ENCODE measurements around the gene NUP98.
"Not testable (repeated sequence)": the region's sequence is repeated elsewhere in the genome, so short reads cannot be mapped to it uniquely, and the experiment has no call there.

Gene NUP98

GRCh38 chr11:3796346-3796745, 1.0 kb downstream of the NUP98 start:
- no peak for TF ChIP-seq CTCF (IDR thresholded peaks at IDR 0.05; ENCODE audit: low read depth, low read length)
- DNase-seq (ENCODE audit: extremely low read depth, low read depth) = no peak

- DNase-seq (ENCODE audit: extremely low read depth, low read depth) = no peak
- no peak for TF ChIP-seq CTCF (IDR thresholded peaks at IDR 0.05; ENCODE audit: low read depth, low read length)
Observed at GRCh38 chr11:3796002-3796311, 1.4 kb downstream of the NUP98 start.

GRCh38 chr11:3795131-3796001, 2.0 kb downstream of the NUP98 start:
- DNase-seq (ENCODE audit: extremely low read depth, low read depth) = no peak
- TF ChIP-seq CTCF (IDR thresholded peaks at IDR 0.05; ENCODE audit: low read depth, low read length) = no peak

GRCh38 chr11:3794387-3794786, 3.0 kb downstream of the NUP98 start:
- not testable (repeated sequence) for DNase-seq (ENCODE audit: extremely low read depth, low read depth)

- TF ChIP-seq CTCF (IDR thresholded peaks at IDR 0.05; ENCODE audit: low read depth, low read length) = no peak
- DNase-seq (ENCODE audit: extremely low read depth, low read depth) = no peak
Observed at GRCh38 chr11:3786781-3787428, 10.4 kb downstream of the NUP98 start.

- no peak for DNase-seq (ENCODE audit: extremely low read depth, low read depth)
- no peak for TF ChIP-seq CTCF (IDR thresholded peaks at IDR 0.05; ENCODE audit: low read depth, low read length)
Observed at GRCh38 chr11:3783611-3784010, 13.7 kb downstream of the NUP98 start.

GRCh38 chr11:3782963-3783362, 14.4 kb downstream of the NUP98 start:
- no peak for TF ChIP-seq CTCF (IDR thresholded peaks at IDR 0.05; ENCODE audit: low read depth, low read length)
- no peak for DNase-seq (ENCODE audit: extremely low read depth, low read depth)
